HepG2 (cell line): ENCODE measurements around the gene KCTD19. TPM values are rescaled to one million over a fixed set of nuclear protein-coding genes. Genes with fewer than 3 reads are reported as not detected.

Experiments used
- ATAC-seq: fragments of 200-7000 bp; cut with Tn5 transposase; 3 replicates; pipeline ENCODE4 v1.9.1; 2020; ENCODE audit warnings: mild to moderate bottlenecking, moderate library complexity
- BruUV-seq: library from RNA; stranded (reverse); fragments of 400-500 nt; replicated peaks from 2 replicates; lab custom pipeline; 2021; lab: Mats Ljungman, UMichigan
- CTCF ChIA-PET: fragments of 300-600 bp; formaldehyde crosslinking; extraction: SDS; loops from one replicate; lab custom pipeline; 2021; ENCODE audit warnings: low total read pairs, inconsistent platforms, low intra/inter-chr PET ratio; lab: Yijun Ruan, JAX
- POLR2A ChIA-PET: fragments of 350-600 bp; sonication (Branson Sonifier 250); formaldehyde crosslinking; loops from one replicate; lab custom pipeline; 2020; ENCODE audit warnings: antibody characterized with exemption, inconsistent platforms; lab: Yijun Ruan, JAX
- DNase-seq: peaks from one replicate; pipeline ENCODE4 v3.0.0-alpha.2; 2015; ENCODE audit warnings: low spot score
- FAIRE-seq: peaks from 3 replicates; lab custom pipeline; 2011; peaks lifted over from hg19 to GRCh38; lab: Jason Lieb, UNC
- H2AFZ ChIP-seq: one replicate; pipeline ENCODE4 v1.6.1; 2011; ENCODE audit warnings: low read length, inconsistent platforms
- H3K27ac ChIP-seq: fragments of 300-600 bp; 3 replicates; pipeline ENCODE4 v1.8.0; 2011; ENCODE audit warnings: mixed run types, mild to moderate bottlenecking, mixed read lengths, low read length, inconsistent platforms; ENCODE audit not compliant: insufficient read depth; ENCODE audit errors: extremely low read length
- H3K27me3 ChIP-seq, 2 experiments: fragments of 200-600 bp in 1 of 2; 2 replicates in 1 of 2; 3 replicates in 1 of 2; pipeline versions ENCODE4 v1.6.0 to v1.8.0; 2011; ENCODE audit warnings: low read length in 2 of 2, mild to moderate bottlenecking in 2 of 2, moderate library complexity in 2 of 2, inconsistent platforms in 1 of 2; ENCODE audit not compliant: insufficient read depth in 2 of 2, control insufficient read depth in 1 of 2
- H3K36me3 ChIP-seq, 2 experiments: fragments of 200-600 bp in 1 of 2; replicated peaks in 1 of 2; 2 replicates in 1 of 2; 3 replicates in 1 of 2; pipeline versions ENCODE4 v1.5.1 to v1.8.0; 2011; ENCODE audit warnings: low read length in 2 of 2, inconsistent platforms in 1 of 2; ENCODE audit not compliant: insufficient read depth in 2 of 2, control insufficient read depth in 1 of 2
- H3K4me1 ChIP-seq: 2 replicates; pipeline ENCODE4 v1.5.1; 2012; ENCODE audit warnings: low read length, inconsistent platforms; ENCODE audit not compliant: insufficient read depth
- H3K4me2 ChIP-seq: 2 replicates; pipeline ENCODE4 v1.6.0; 2011; ENCODE audit warnings: low read depth, low read length, inconsistent platforms
- H3K4me3 ChIP-seq, 3 experiments: fragments of 200-600 bp in 1 of 3; sonication (generic), shearing (Covaris generic) in 1 of 3; replicated peaks in 1 of 3; 2 replicates each; pipeline ENCODE4 v1.5.1; 2011 to 2016; ENCODE audit warnings: low read length in 3 of 3, inconsistent platforms in 2 of 3, low read depth in 2 of 3, mild to moderate bottlenecking in 2 of 3, control low read depth in 1 of 3, mixed read lengths in 1 of 3; ENCODE audit not compliant: insufficient read depth in 1 of 3
- H3K79me2 ChIP-seq: one replicate; pipeline ENCODE4 v1.6.1; 2011; ENCODE audit warnings: low read length, inconsistent platforms; ENCODE audit not compliant: insufficient read depth
- H3K9ac ChIP-seq: 2 replicates; pipeline ENCODE4 v1.6.0; 2011; ENCODE audit warnings: mild to moderate bottlenecking, low read depth, low read length, inconsistent platforms; ENCODE audit not compliant: insufficient read depth
- H3K9me3 ChIP-seq: 2 replicates; pipeline ENCODE4 v1.5.1; 2012; ENCODE audit warnings: mild to moderate bottlenecking, low read length
- H4K20me1 ChIP-seq: 2 replicates; pipeline ENCODE4 v1.6.0; 2011; ENCODE audit warnings: inconsistent platforms, mild to moderate bottlenecking, low read length, moderate library complexity; ENCODE audit not compliant: insufficient read depth
- ATF2 ChIP-seq: sonication (generic); formaldehyde crosslinking; IDR thresholded peaks from 2 replicates; pipeline ENCODE4 v1.4.0; 2020; ENCODE audit warnings: missing genetic modification reagents
- CENPT ChIP-seq: sonication (generic); formaldehyde crosslinking; IDR thresholded peaks from 2 replicates; pipeline ENCODE4 v1.8.0; 2022; ENCODE audit warnings: low read depth, mild to moderate bottlenecking, moderate library complexity, missing genetic modification reagents
- HDAC2 ChIP-seq: sonication (generic); formaldehyde crosslinking; IDR thresholded peaks from 2 replicates; pipeline ENCODE4 v1.4.0; 2020; ENCODE audit warnings: missing genetic modification reagents
- IRF2 ChIP-seq: IDR thresholded peaks from 2 replicates; pipeline ENCODE4 v1.6.1; 2018; ENCODE audit warnings: missing genetic modification reagents, missing compliant biosample characterization
- JUND ChIP-seq: sonication (generic); formaldehyde crosslinking; IDR thresholded peaks from 2 replicates; pipeline ENCODE4 v1.8.0; 2022; ENCODE audit warnings: mild to moderate bottlenecking, missing genetic modification reagents
- KDM4B ChIP-seq: sonication (generic); formaldehyde crosslinking; IDR thresholded peaks from 2 replicates; pipeline ENCODE4 v1.4.0; 2020; ENCODE audit warnings: missing genetic modification reagents
- KDM6A ChIP-seq: IDR thresholded peaks from 2 replicates; pipeline ENCODE4 v1.6.1; 2016; ENCODE audit warnings: low read depth
- KLF16 ChIP-seq, 2 experiments: sonication (generic) in 1 of 2; formaldehyde crosslinking in 1 of 2; IDR thresholded peaks; 2 replicates each; pipeline versions ENCODE4 v1.6.1 to v1.8.0; 2016 to 2023; ENCODE audit warnings: missing genetic modification reagents in 2 of 2, missing compliant biosample characterization in 1 of 2
- MNT ChIP-seq: fragments of 450-650 bp; IDR thresholded peaks from 2 replicates; pipeline ENCODE4 v1.6.1; 2016
- SIN3B ChIP-seq: fragments of 150-350 bp; IDR thresholded peaks from 2 replicates; pipeline ENCODE4 v1.6.1; 2014; ENCODE audit warnings: low read length
- TEF ChIP-seq: sonication (generic); formaldehyde crosslinking; IDR thresholded peaks from 2 replicates; pipeline ENCODE4 v1.5.0; 2020; ENCODE audit warnings: missing genetic modification reagents
- ZFP36 ChIP-seq: fragments of 150-350 bp; IDR thresholded peaks from 2 replicates; pipeline ENCODE4 v1.6.1; 2018; ENCODE audit warnings: borderline replicate concordance, low read length, low read depth; ENCODE audit not compliant: partially characterized antibody
- ZFP36L2 ChIP-seq: sonication (generic); formaldehyde crosslinking; IDR thresholded peaks from 2 replicates; pipeline ENCODE4 v1.4.0; 2020; ENCODE audit warnings: missing genetic modification reagents
- ZNF335 ChIP-seq: sonication (generic); formaldehyde crosslinking; IDR thresholded peaks from 2 replicates; pipeline ENCODE4 v1.4.0; 2020; ENCODE audit warnings: missing genetic modification reagents
- WGBS: methylation state at CpG from one replicate; pipeline ENCODE4 v1.1.6; 2017; ENCODE audit warnings: low lambda C conversion rate; 5-methylcytosine and 5-hydroxymethylcytosine counted together
- in situ Hi-C: cut with HindIII; loops from 2 replicates; pipeline ENCODE4 v1.10.0; 2017; ENCODE audit warnings: low pct_unique_long_range_greater_than_20kb; ENCODE audit not compliant: extremely low pct_ligation_motif_present
- intact Hi-C: fragments of 100-400 bp; cut with micrococcal nuclease; formaldehyde crosslinking; loops from one replicate; pipeline ENCODE4 v1.10.0; 2022; ENCODE audit not compliant: unreplicated experiment
- polyA plus RNA-seq, 8 experiments: library from polyadenylated mRNA; depleted of rRNA in 3 of 8; stranded (reverse) in 7 of 8; unstranded in 1 of 8; fragments of >200 nt; fragmentation: Illumina TruSeq in 4 of 8; extraction: Trizol in 4 of 8; gene quantifications; 2 replicates each; pipeline versions ENCODE4 v1.2.1 to v1.2.3, GENCODE V29; 2011 to 2016; ENCODE audit warnings: low read depth in 4 of 8, missing spikeins in 1 of 8, mixed read lengths in 1 of 8; ENCODE audit not compliant: insufficient read depth in 1 of 8
- total RNA-seq, 5 experiments: library from RNA; depleted of rRNA; stranded (reverse); fragments of >200 nt; fragmentation: Illumina TruSeq; extraction: Trizol; gene quantifications; 2 replicates each; pipeline ENCODE4 v1.2.3, GENCODE V29; 2016; ENCODE audit warnings: low read depth in 1 of 5
- TF ChIP-seq, protein P1 (sequence below): sonication (generic); formaldehyde crosslinking; IDR thresholded peaks from 2 replicates; pipeline ENCODE4 v1.5.0; 2020; ENCODE audit warnings: missing genetic modification reagents
- TF ChIP-seq, protein P2 (sequence below): sonication (generic); formaldehyde crosslinking; IDR thresholded peaks from 2 replicates; pipeline ENCODE4 v1.4.0; 2020; ENCODE audit warnings: mild to moderate bottlenecking, missing genetic modification reagents

Gene KCTD19
- total and polyA plus RNA-seq, 2 of the 13 experiments (the other 11 are each of a cell fraction or from before 2014, with no cell fraction given): not detected

DNA sequence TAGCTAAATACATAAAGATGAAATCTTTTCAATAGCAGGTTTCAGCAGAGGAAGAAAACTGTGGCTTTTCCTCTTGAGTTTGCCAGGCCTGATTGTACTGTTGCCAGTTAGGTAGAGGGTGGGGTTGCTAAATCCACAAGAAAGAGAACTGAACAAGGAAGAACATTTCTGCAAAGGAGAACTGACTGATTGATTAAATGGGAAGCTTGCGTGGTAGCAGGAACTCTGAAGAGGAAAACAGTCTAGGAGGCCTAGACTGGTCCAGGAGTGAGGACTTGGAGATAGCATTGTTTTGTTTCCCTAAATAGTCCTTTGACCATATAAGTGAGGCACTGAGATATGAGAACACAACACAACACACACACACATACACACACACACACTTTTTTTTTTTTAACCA, 18.9 kb upstream of the KCTD19 start (continued):
- no peak for TF ChIP-seq SIN3B
- TF ChIP-seq ZFP36: no peak
- no peak for TF ChIP-seq TEF (CRISPR knock-in tag)
- no peak for TF ChIP-seq KDM6A (CRISPR knock-in tag)
- TF ChIP-seq KDM4B: no peak
- no peak for TF ChIP-seq ZFP36L2 (CRISPR knock-in tag)
- no peak for TF ChIP-seq CENPT (CRISPR knock-in tag)
- TF ChIP-seq, all 625 proteins: peak for 0

- no peak for FAIRE-seq
- Histone ChIP-seq H3K9ac (no peak overlapping the region), H3K4me1 (peaks cover 24% of the 10 kb centered on the region), H2AFZ (no peak overlapping the region), H3K27ac (no peak overlapping the region), H4K20me1 (no peaks in the 10 kb centered on the region), H3K4me2 (no peak overlapping the region), H3K79me2 (no peaks in the 10 kb centered on the region), H3K36me3 (no peaks in the 10 kb centered on the region), H3K4me3 (no peak overlapping the region), H3K9me3 (no peaks in the 10 kb centered on the region), H3K27me3 (no peaks in the 10 kb centered on the region)
- no peak for DNase-seq
- 27% methylated on average over 4 of the region's 4 CpGs for WGBS
- in situ Hi-C loops (no loop called here), intact Hi-C loops (no loop called here)
- ChIA-PET POLR2A (no interaction called here), CTCF (no interaction called here)
- no peak for ATAC-seq
- BruUV-seq: no TSS peak
- TF ChIP-seq, protein P1, sequence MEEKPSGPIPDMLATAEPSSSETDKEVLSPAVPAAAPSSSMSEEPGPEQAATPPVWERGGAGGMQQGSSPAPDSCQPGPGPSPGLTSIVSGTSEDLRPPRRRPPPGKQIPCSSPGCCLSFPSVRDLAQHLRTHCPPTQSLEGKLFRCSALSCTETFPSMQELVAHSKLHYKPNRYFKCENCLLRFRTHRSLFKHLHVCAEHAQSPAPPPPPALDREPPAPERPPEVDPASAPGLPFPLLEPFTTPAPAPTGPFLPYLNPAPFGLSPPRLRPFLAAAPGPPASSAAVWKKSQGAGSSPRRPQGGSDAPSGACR (CRISPR knock-in tag): no peak
- TF ChIP-seq KLF16 (CRISPR knock-in tag; IDR thresholded peaks at IDR 0.05): no peak
- TF ChIP-seq HDAC2 (CRISPR knock-in tag): no peak
- no peak for TF ChIP-seq ZNF335 (CRISPR knock-in tag)
- TF ChIP-seq MNT: no peak
- TF ChIP-seq JUND (CRISPR knock-in tag): no peak
- TF ChIP-seq IRF2 (CRISPR knock-in tag): no peak
- no peak for TF ChIP-seq ATF2
- TF ChIP-seq, protein P2, sequence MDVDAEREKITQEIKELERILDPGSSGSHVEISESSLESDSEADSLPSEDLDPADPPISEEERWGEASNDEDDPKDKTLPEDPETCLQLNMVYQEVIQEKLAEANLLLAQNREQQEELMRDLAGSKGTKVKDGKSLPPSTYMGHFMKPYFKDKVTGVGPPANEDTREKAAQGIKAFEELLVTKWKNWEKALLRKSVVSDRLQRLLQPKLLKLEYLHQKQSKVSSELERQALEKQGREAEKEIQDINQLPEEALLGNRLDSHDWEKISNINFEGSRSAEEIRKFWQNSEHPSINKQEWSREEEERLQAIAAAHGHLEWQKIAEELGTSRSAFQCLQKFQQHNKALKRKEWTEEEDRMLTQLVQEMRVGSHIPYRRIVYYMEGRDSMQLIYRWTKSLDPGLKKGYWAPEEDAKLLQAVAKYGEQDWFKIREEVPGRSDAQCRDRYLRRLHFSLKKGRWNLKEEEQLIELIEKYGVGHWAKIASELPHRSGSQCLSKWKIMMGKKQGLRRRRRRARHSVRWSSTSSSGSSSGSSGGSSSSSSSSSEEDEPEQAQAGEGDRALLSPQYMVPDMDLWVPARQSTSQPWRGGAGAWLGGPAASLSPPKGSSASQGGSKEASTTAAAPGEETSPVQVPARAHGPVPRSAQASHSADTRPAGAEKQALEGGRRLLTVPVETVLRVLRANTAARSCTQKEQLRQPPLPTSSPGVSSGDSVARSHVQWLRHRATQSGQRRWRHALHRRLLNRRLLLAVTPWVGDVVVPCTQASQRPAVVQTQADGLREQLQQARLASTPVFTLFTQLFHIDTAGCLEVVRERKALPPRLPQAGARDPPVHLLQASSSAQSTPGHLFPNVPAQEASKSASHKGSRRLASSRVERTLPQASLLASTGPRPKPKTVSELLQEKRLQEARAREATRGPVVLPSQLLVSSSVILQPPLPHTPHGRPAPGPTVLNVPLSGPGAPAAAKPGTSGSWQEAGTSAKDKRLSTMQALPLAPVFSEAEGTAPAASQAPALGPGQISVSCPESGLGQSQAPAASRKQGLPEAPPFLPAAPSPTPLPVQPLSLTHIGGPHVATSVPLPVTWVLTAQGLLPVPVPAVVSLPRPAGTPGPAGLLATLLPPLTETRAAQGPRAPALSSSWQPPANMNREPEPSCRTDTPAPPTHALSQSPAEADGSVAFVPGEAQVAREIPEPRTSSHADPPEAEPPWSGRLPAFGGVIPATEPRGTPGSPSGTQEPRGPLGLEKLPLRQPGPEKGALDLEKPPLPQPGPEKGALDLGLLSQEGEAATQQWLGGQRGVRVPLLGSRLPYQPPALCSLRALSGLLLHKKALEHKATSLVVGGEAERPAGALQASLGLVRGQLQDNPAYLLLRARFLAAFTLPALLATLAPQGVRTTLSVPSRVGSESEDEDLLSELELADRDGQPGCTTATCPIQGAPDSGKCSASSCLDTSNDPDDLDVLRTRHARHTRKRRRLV (CRISPR knock-in tag): no peak
These were observed 16.1 kb upstream of the KCTD19 start for GRCh38 chr16:67342616-67343015.
